Upper lobe of left lung (tissue), 4 donors: ENCODE measurements around the gene CDHR3.

Experiments
- EP300 ChIP-seq, 4 donors: sonication (generic); formaldehyde crosslinking; IDR thresholded peaks; one replicate each; pipeline ENCODE4 v1.5.1; 2017; ENCODE audit warnings: antibody characterized with exemption in 4 of 4, control low read depth in 2 of 4
- POLR2A ChIP-seq, 4 donors: fragments of 450-650 bp; IDR thresholded peaks; one replicate each; pipeline ENCODE4 v1.5.1; 2016 to 2017; ENCODE audit warnings: antibody characterized with exemption in 4 of 4, mild to moderate bottlenecking in 2 of 4
- POLR2AphosphoS5 ChIP-seq, 2 donors: sonication (generic); formaldehyde crosslinking; IDR thresholded peaks; one replicate each; pipeline ENCODE4 v1.5.1; 2017; ENCODE audit warnings: antibody characterized with exemption in 2 of 2
- TF ChIP-seq, protein P1 (sequence below), 6 experiments: fragments of 450-650 bp in 4 of 6; fragments of 200-600 bp in 2 of 6; sonication (generic) in 2 of 6; IDR thresholded peaks; one replicate each; pipeline ENCODE4 v1.5.1; 2016 to 2019; ENCODE audit warnings: antibody characterized with exemption in 6 of 6

DNA sequence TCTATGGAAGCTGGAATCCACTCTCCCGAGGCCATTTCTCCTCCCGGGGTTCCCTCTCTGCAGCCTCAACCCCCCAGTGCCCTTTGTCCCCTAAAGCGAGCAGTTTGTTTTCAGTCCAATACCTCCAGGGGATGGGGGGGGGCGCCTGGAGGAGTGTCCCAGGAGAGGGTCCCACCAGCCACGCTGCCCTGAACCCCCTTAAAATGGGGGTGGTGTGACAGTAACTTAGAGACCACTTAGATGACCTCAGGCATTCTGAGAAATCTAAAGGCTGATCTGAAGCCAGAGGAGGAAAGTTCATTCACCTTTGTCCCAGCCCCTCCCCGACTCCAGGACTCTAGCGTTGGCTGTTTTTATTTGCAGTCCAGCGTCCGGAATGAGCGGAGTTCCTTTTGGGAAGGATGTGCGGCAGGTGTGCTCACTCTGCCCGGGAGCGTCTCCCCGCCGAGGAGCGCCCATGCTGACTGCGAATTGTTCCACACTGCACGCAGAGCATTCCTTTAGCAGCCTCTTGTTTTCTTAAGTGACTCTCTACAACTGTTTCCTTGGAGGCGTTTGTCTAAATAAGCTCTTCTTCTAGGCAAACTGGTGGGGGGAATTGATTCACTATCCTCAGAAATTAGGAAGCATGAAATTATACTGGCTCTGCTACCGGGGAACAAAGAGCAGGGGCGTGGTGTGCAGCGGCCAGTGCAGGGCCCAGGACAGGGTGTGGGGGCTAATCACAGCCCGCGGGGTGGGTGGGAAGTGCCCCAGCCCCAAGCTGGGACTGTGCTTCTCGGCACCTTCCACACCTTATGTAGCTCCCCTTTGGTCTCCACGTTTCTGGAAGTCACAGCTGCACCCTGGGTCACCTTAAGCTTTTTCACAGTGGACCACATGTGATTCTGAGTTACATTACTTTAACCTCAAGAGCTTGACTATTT, 102.8 kb downstream of the CDHR3 start:
- TF ChIP-seq, protein P1, sequence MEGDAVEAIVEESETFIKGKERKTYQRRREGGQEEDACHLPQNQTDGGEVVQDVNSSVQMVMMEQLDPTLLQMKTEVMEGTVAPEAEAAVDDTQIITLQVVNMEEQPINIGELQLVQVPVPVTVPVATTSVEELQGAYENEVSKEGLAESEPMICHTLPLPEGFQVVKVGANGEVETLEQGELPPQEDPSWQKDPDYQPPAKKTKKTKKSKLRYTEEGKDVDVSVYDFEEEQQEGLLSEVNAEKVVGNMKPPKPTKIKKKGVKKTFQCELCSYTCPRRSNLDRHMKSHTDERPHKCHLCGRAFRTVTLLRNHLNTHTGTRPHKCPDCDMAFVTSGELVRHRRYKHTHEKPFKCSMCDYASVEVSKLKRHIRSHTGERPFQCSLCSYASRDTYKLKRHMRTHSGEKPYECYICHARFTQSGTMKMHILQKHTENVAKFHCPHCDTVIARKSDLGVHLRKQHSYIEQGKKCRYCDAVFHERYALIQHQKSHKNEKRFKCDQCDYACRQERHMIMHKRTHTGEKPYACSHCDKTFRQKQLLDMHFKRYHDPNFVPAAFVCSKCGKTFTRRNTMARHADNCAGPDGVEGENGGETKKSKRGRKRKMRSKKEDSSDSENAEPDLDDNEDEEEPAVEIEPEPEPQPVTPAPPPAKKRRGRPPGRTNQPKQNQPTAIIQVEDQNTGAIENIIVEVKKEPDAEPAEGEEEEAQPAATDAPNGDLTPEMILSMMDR (IDR thresholded peaks at IDR 0.05): no peak
- TF ChIP-seq POLR2AphosphoS5 (IDR thresholded peaks at IDR 0.05) (no peak), POLR2A (IDR thresholded peaks at IDR 0.05) (no peak), EP300 (IDR thresholded peaks at IDR 0.05) (no peak)
